NCI-H2107 treated with DMSO at 0.1 percent for 48 hours (cell line): ENCODE data around the gene GINS2.

ENCODE experiments used
- DNase-seq: peaks from one replicate; lab custom pipeline; 2025; ENCODE audit not compliant: unreplicated experiment; lab: John Stamatoyannopoulos, UW

GINS2 gene

DNA sequence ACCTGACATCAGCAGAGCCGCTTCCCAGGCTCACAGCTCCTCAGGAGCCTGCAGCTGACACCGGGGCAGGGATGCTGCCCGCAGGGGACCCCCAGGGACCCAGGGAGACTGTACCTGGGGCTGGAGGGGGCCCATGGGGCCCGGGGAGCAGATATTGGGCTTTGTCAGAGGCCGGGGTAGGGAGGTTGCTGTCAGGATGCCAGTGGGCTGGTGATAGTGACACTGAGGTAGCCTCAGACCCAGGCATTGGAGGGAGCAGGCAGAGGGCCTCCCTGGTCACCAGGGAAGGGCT lies 60.5 kb downstream of the GINS2 start:
- no peak for DNase-seq

DNA sequence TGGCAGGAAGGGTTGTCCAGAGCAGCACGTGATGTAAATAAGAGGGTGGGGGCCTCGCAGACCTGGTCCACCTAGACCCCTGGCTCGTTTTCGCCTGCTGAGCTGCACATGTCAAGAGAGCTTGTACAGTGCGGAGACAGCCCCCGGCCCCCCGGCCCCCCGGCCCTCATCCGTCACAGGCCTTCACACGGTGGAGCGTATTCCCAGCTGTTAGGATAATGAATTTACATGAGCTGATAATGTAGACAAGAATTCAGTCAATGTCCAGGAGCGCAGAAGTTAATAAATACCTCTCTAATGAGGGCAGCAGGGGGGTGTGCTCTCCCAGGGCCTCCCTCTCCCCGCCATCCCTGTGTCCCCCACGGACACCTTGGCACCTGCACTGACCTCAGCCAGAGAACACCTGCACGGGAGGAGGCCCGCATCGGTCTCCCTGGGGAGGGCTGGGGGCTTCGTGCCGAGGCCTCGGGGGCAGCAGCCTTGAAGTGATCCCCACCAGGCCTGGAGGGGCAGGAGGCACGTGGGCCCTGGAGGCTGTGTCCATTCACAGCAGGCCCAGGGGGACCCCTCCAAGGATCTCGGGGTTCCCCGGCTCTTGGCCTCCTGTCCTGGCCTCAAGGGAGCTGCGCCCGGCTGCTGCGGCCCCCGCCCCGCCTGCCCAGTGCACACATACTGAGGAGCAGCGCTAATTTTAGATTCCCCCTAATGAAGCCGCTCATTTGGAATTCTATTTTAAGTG lies 61.1 kb downstream of the GINS2 start:
- DNase-seq, result no peak

DNA sequence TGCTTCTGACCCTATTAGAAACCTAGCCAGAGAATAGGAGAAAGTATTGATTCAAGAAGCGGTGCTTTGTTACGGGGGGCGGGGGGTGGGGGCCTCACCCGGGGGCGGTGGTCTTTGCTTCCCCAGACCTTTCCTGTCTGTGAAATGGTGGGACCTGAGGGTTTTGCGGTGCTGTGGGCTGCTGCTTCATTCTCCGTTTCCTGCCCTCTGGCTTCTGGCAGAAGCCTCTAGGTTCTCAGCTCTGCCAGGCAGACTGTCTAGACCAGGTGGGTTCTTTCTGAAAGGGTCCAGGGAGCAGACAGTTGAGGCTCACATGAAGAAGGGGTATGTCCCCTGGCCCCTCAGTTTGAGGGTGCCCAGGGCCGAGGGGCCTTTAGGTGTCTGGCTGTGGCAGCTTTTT lies 61.7 kb downstream of the GINS2 start:
- no peak for DNase-seq
